ENCODE results near the gene PUS10. TPM values are rescaled to one million over a fixed set of nuclear protein-coding genes. Genes with fewer than 3 reads are reported as not detected.
"Not testable (repeated sequence)": the region's sequence is repeated elsewhere in the genome, so short reads cannot be mapped to it uniquely, and the experiment has no call there.

PUS10 gene
- polyA plus RNA-seq, 3 donors: 2.0 to 3.0 (median 2.8) TPM

- H3K27ac ChIP-seq (ENCODE audit: low read depth in 1 of 2, low read length in 2 of 2): peak overlapping the region in 1 of 2 donors; percentile 6
- peak in 2 of 3 donors; percentile 24 for DNase-seq
- peaks cover 60% of the 10 kb centered on the region for H4K20me1 ChIP-seq (ENCODE audit: insufficient read depth, low read length)
- H2AFZ ChIP-seq (ENCODE audit: insufficient read depth, low read depth, low read length, poor library complexity, severe bottlenecking): no peak overlapping the region
- WGBS (ENCODE audit: insufficient coverage): no CpG with 5 or more reads among the region's 2 CpGs
- H3K36me3 Mint-ChIP-seq: peaks cover 46 to 62% of the 10 kb centered on the region in 2 donors
- no peaks in the 10 kb centered on the region for H3K27me3 ChIP-seq (ENCODE audit: control insufficient read depth in 2 of 2, insufficient read depth in 2 of 2, low read length in 2 of 2)
- H3K9ac ChIP-seq (ENCODE audit: insufficient read depth, low read length, poor library complexity, severe bottlenecking): no peak overlapping the region
- TF ChIP-seq CTCF (IDR thresholded peaks at IDR 0.05): no peak
- peaks cover 25 to 34% of the 10 kb centered on the region in 2 donors for H3K4me1 ChIP-seq (ENCODE audit: control insufficient read depth in 1 of 2, insufficient read depth in 2 of 2, low read length in 2 of 2)
- no peak overlapping the region for H3K4me3 Mint-ChIP-seq
- H3K27ac Mint-ChIP-seq: peak overlapping the region in 3 of 7 donors; percentile 13 to 63 (median 37)
- H3K27me3 Mint-ChIP-seq (ENCODE audit: low read depth in 3 of 3): peaks cover 0 to 2% (median 1%) of the 10 kb centered on the region in 3 donors
- H3K9me3 Mint-ChIP-seq: peaks cover 0 to 1% (median 0%) of the 10 kb centered on the region in 7 donors
- H3K4me2 ChIP-seq (replicated peaks; ENCODE audit: extremely low read depth, low read length, poor library complexity, severe bottlenecking): no peak overlapping the region
- peaks cover 13 to 32% of the 10 kb centered on the region in 2 donors for H3K36me3 ChIP-seq (replicated peaks in 1 of 2; ENCODE audit: control insufficient read depth in 1 of 2, insufficient read depth in 2 of 2, low read length in 2 of 2)
- no peaks in the 10 kb centered on the region for H3K9me3 ChIP-seq (replicated peaks in 1 of 2; ENCODE audit: control insufficient read depth in 1 of 2, insufficient read depth in 1 of 2, low read length in 2 of 2)
- H3K79me2 ChIP-seq (ENCODE audit: insufficient read depth, low read length): peaks cover 13% of the 10 kb centered on the region
- intact Hi-C loops (cut with micrococcal nuclease): no loop called here
- H3K4me3 ChIP-seq (replicated peaks in 1 of 3; ENCODE audit: low read depth in 2 of 3, low read length in 3 of 3): no peak overlapping the region
- peaks cover 45% of the 10 kb centered on the region for H3K4me1 Mint-ChIP-seq
Observed at GRCh38 chr2:60934165-60934722, 83.8 kb downstream of the PUS10 start.

- Histone ChIP-seq H3K36me3 (replicated peaks in 1 of 2; ENCODE audit: control insufficient read depth in 1 of 2, insufficient read depth in 2 of 2, low read length in 2 of 2) (peaks cover 13 to 25% of the 10 kb centered on the region in 2 donors), H3K9ac (ENCODE audit: insufficient read depth, low read length, poor library complexity, severe bottlenecking) (no peak overlapping the region), H3K27ac (ENCODE audit: low read depth in 1 of 2, low read length in 2 of 2) (peak overlapping the region in 1 of 2 donors; percentile 6), H3K79me2 (ENCODE audit: insufficient read depth, low read length) (peaks cover 13% of the 10 kb centered on the region), H3K4me3 (replicated peaks in 1 of 3; ENCODE audit: low read depth in 2 of 3, low read length in 3 of 3) (no peak overlapping the region), H3K9me3 (replicated peaks in 1 of 2; ENCODE audit: control insufficient read depth in 1 of 2, insufficient read depth in 1 of 2, low read length in 2 of 2) (no peaks in the 10 kb centered on the region), H2AFZ (ENCODE audit: insufficient read depth, low read depth, low read length, poor library complexity, severe bottlenecking) (no peak overlapping the region), H3K4me2 (replicated peaks; ENCODE audit: extremely low read depth, low read length, poor library complexity, severe bottlenecking) (no peak overlapping the region), H3K4me1 (ENCODE audit: control insufficient read depth in 1 of 2, insufficient read depth in 2 of 2, low read length in 2 of 2) (peaks cover 25 to 34% of the 10 kb centered on the region in 2 donors), H3K27me3 (ENCODE audit: control insufficient read depth in 2 of 2, insufficient read depth in 2 of 2, low read length in 2 of 2) (no peaks in the 10 kb centered on the region), H4K20me1 (ENCODE audit: insufficient read depth, low read length) (peaks cover 53% of the 10 kb centered on the region)
- no peak for DNase-seq
- intact Hi-C loops (cut with micrococcal nuclease): no loop called here
- Mint-ChIP-seq H3K36me3 (peaks cover 35 to 53% of the 10 kb centered on the region in 2 donors), H3K27me3 (ENCODE audit: low read depth in 3 of 3) (no peaks in the 10 kb centered on the region), H3K9me3 (peaks cover 0 to 1% (median 0%) of the 10 kb centered on the region in 7 donors), H3K27ac (peak overlapping the region in 2 of 7 donors; percentile 13 to 26), H3K4me3 (no peak overlapping the region), H3K4me1 (peaks cover 44% of the 10 kb centered on the region)
- no peak for TF ChIP-seq CTCF (IDR thresholded peaks at IDR 0.05)
- no CpG with 5 or more reads among the region's 3 CpGs for WGBS (ENCODE audit: insufficient coverage)
Observed at GRCh38 chr2:60932954-60933353, 85.1 kb downstream of the PUS10 start.

DNA sequence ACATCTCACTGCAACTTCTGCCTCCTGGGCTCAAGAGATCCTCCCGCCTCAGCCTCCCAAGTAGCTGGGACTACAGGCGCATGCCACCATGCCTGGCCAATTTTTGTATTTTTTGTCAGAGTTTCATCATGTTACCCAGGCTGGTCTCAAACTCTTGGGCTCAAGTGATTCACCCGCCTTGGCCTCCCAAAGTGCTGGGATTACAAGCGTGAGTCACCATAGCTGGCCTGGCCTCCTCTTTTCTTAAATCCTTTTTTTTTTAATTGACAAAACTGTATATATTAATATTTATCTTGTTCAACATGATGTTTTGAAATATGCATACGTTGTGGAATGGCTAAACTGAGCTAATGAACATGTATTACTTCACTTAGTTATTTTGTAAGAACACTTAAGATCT, 86.0 kb downstream of the PUS10 start:
- H3K4me3 Mint-ChIP-seq; H3K9ac ChIP-seq (ENCODE audit: insufficient read depth, low read length, poor library complexity, severe bottlenecking); H2AFZ ChIP-seq (ENCODE audit: insufficient read depth, low read depth, low read length, poor library complexity, severe bottlenecking); H3K27ac ChIP-seq (ENCODE audit: low read depth in 1 of 2, low read length in 2 of 2); intact Hi-C loops (cut with micrococcal nuclease); H3K9me3 Mint-ChIP-seq; H3K27me3 Mint-ChIP-seq (ENCODE audit: low read depth in 3 of 3); H3K4me2 ChIP-seq (replicated peaks; ENCODE audit: extremely low read depth, low read length, poor library complexity, severe bottlenecking); H3K9me3 ChIP-seq (replicated peaks in 1 of 2; ENCODE audit: control insufficient read depth in 1 of 2, insufficient read depth in 1 of 2, low read length in 2 of 2); H3K27me3 ChIP-seq (ENCODE audit: control insufficient read depth in 2 of 2, insufficient read depth in 2 of 2, low read length in 2 of 2); H3K4me3 ChIP-seq (replicated peaks in 1 of 3; ENCODE audit: low read depth in 2 of 3, low read length in 3 of 3): not testable (repeated sequence)
- Histone ChIP-seq H3K79me2 (ENCODE audit: insufficient read depth, low read length) (peaks cover 17% of the 10 kb centered on the region), H4K20me1 (ENCODE audit: insufficient read depth, low read length) (peaks cover 45% of the 10 kb centered on the region), H3K36me3 (replicated peaks in 1 of 2; ENCODE audit: control insufficient read depth in 1 of 2, insufficient read depth in 2 of 2, low read length in 2 of 2) (peaks cover 15 to 28% of the 10 kb centered on the region in 2 donors), H3K4me1 (ENCODE audit: control insufficient read depth in 1 of 2, insufficient read depth in 2 of 2, low read length in 2 of 2) (peaks cover 25 to 33% of the 10 kb centered on the region in 2 donors)
- Mint-ChIP-seq H3K36me3 (peaks cover 33 to 55% of the 10 kb centered on the region in 2 donors), H3K4me1 (peaks cover 44% of the 10 kb centered on the region), H3K27ac (peak overlapping the region in 4 of 7 donors; percentile 1 to 72 (median 20))
- WGBS (ENCODE audit: insufficient coverage): 66% methylated on average over 2 of the region's 5 CpGs
- peak in 1 of 3 donors; percentile 56 for DNase-seq

All from CD14-positive monocyte (primary cell).